HEK293 (cell line): ENCODE data around the gene KRTAP13-4.

Experiments
- CTCF ChIA-PET: fragments of 350-600 bp; formaldehyde crosslinking; extraction: SDS; loops from one replicate; lab custom pipeline; 2021; ENCODE audit warnings: antibody characterized with exemption; lab: Yijun Ruan, JAX
- POLR2A ChIA-PET: fragments of 300-600 bp; formaldehyde crosslinking; extraction: SDS; loops from one replicate; lab custom pipeline; 2020; ENCODE audit warnings: antibody characterized with exemption, inconsistent platforms; lab: Yijun Ruan, JAX
- H3K27ac ChIP-seq: fragments of 200-500 bp; sonication (Bioruptor generic); 2 replicates; pipeline ENCODE4 v1.5.1; 2014; ENCODE audit warnings: low read depth, low read length, control low read depth, inconsistent platforms; ENCODE audit errors: extremely low read depth
- H3K36me3 ChIP-seq, 2 experiments: fragments of 200-500 bp in 1 of 2; sonication (Bioruptor generic) in 1 of 2; 1 replicate in 1 of 2; 2 replicates in 1 of 2; pipeline ENCODE4 v1.5.1; 2014 to 2017; ENCODE audit warnings: inconsistent platforms in 2 of 2, low read length in 2 of 2; ENCODE audit not compliant: control insufficient read depth in 2 of 2, insufficient read depth in 1 of 2
- H3K4me1 ChIP-seq: fragments of 200-500 bp; sonication (Bioruptor generic); 2 replicates; pipeline ENCODE4 v1.5.1; 2014; ENCODE audit warnings: mild to moderate bottlenecking, low read length, inconsistent platforms; ENCODE audit not compliant: control insufficient read depth, insufficient read depth
- H3K4me3 ChIP-seq: 2 replicates; pipeline ENCODE4 v1.5.1; 2011; ENCODE audit warnings: low read depth, mild to moderate bottlenecking, control low read depth, low read length, moderate library complexity
- H3K9me3 ChIP-seq: fragments of 200-500 bp; sonication (Bioruptor generic); 2 replicates; pipeline ENCODE4 v1.5.1; 2014; ENCODE audit warnings: low read depth, low read length, inconsistent platforms; ENCODE audit not compliant: control insufficient read depth, insufficient read depth
- GFI1B ChIP-seq: fragments of 450-650 bp; formaldehyde crosslinking; IDR thresholded peaks from 2 replicates; pipeline ENCODE4 v1.5.1; 2016; ENCODE audit warnings: missing biosample characterization, missing genetic modification characterization
- GLIS2 ChIP-seq: fragments of 450-650 bp; formaldehyde crosslinking; IDR thresholded peaks from 2 replicates; pipeline ENCODE4 v1.5.1; 2016; ENCODE audit warnings: missing biosample characterization, missing genetic modification characterization
- HOXD13 ChIP-seq: sonication (generic); formaldehyde crosslinking; IDR thresholded peaks from 2 replicates; pipeline ENCODE4 v1.8.0; 2022; ENCODE audit warnings: missing genetic modification reagents, borderline replicate concordance
- KLF10 ChIP-seq: fragments of 450-650 bp; IDR thresholded peaks from 2 replicates; pipeline ENCODE4 v1.5.1; 2018; ENCODE audit warnings: missing biosample characterization, mild to moderate bottlenecking, missing genetic modification characterization
- PRDM1 ChIP-seq: fragments of 450-650 bp; formaldehyde crosslinking; IDR thresholded peaks from 2 replicates; pipeline ENCODE4; 2016; ENCODE audit warnings: missing biosample characterization, missing genetic modification characterization
- ZBTB17 ChIP-seq: fragments of 450-650 bp; formaldehyde crosslinking; IDR thresholded peaks from 2 replicates; pipeline ENCODE4 v1.5.1; 2016; ENCODE audit warnings: missing biosample characterization, missing genetic modification characterization
- ZBTB44 ChIP-seq: fragments of 450-650 bp; IDR thresholded peaks from 2 replicates; pipeline ENCODE4 v1.5.1; 2018; ENCODE audit warnings: missing biosample characterization, mild to moderate bottlenecking, missing genetic modification characterization
- ZFP37 ChIP-seq: fragments of 450-650 bp; formaldehyde crosslinking; IDR thresholded peaks from 2 replicates; pipeline ENCODE4 v1.5.1; 2016; ENCODE audit warnings: missing biosample characterization, missing genetic modification characterization
- ZFP41 ChIP-seq: fragments of 450-650 bp; formaldehyde crosslinking; IDR thresholded peaks from 2 replicates; pipeline ENCODE4 v1.5.1; 2016; ENCODE audit warnings: missing biosample characterization, missing genetic modification characterization, borderline replicate concordance
- ZIC2 ChIP-seq: fragments of 450-650 bp; formaldehyde crosslinking; IDR thresholded peaks from 2 replicates; pipeline ENCODE4 v1.5.1; 2016; ENCODE audit warnings: missing biosample characterization, missing genetic modification characterization
- ZNF146 ChIP-seq: fragments of 450-650 bp; formaldehyde crosslinking; IDR thresholded peaks from 2 replicates; pipeline ENCODE4 v1.5.1; 2016; ENCODE audit warnings: missing biosample characterization, missing genetic modification characterization
- ZNF366 ChIP-seq: fragments of 450-650 bp; formaldehyde crosslinking; conservative IDR thresholded peaks from 2 replicates; pipeline ENCODE4 v1.5.1; 2016; ENCODE audit warnings: missing biosample characterization, missing genetic modification characterization
- ZNF391 ChIP-seq: fragments of 450-650 bp; formaldehyde crosslinking; IDR thresholded peaks from 2 replicates; pipeline ENCODE4 v1.5.1; 2016; ENCODE audit warnings: low read depth, missing biosample characterization, missing genetic modification characterization, borderline replicate concordance
- ZNF558 ChIP-seq: fragments of 450-650 bp; formaldehyde crosslinking; IDR thresholded peaks from 2 replicates; pipeline ENCODE4 v1.5.1; 2016; ENCODE audit warnings: missing biosample characterization, missing genetic modification characterization
- ZNF560 ChIP-seq: fragments of 450-650 bp; formaldehyde crosslinking; IDR thresholded peaks from 2 replicates; pipeline ENCODE4 v1.5.1; 2017; ENCODE audit warnings: missing biosample characterization, missing genetic modification characterization, borderline replicate concordance
- ZNF561 ChIP-seq: fragments of 450-650 bp; IDR thresholded peaks from 2 replicates; pipeline ENCODE4 v1.5.1; 2018; ENCODE audit warnings: missing biosample characterization, missing genetic modification characterization, borderline replicate concordance
- ZSCAN23 ChIP-seq: fragments of 450-650 bp; formaldehyde crosslinking; IDR thresholded peaks from 2 replicates; pipeline ENCODE4 v1.5.1; 2016; ENCODE audit warnings: missing biosample characterization, missing genetic modification characterization
- ZSCAN30 ChIP-seq: fragments of 450-650 bp; IDR thresholded peaks from 2 replicates; pipeline ENCODE4 v1.5.1; 2018; ENCODE audit warnings: missing biosample characterization, mild to moderate bottlenecking, missing genetic modification characterization, moderate library complexity
- TF ChIP-seq, protein P1 (sequence below): fragments of 450-650 bp; formaldehyde crosslinking; IDR thresholded peaks from 2 replicates; pipeline ENCODE4 v1.5.1; 2016; ENCODE audit warnings: missing biosample characterization, missing genetic modification characterization
- TF ChIP-seq, protein P2 (sequence below): IDR thresholded peaks from 2 replicates; pipeline ENCODE4 v1.6.1; 2011; ENCODE audit warnings: mild to moderate bottlenecking, low read depth, low read length, borderline replicate concordance
- TF ChIP-seq, protein P3 (sequence below): fragments of 450-650 bp; formaldehyde crosslinking; IDR thresholded peaks from 2 replicates; pipeline ENCODE4 v1.5.1; 2016; ENCODE audit warnings: missing biosample characterization, missing genetic modification characterization
- TF ChIP-seq, protein P4 (sequence below): fragments of 450-650 bp; formaldehyde crosslinking; IDR thresholded peaks from 2 replicates; pipeline ENCODE4 v1.5.1; 2016; ENCODE audit warnings: missing biosample characterization, missing genetic modification characterization

KRTAP13-4 gene

DNA sequence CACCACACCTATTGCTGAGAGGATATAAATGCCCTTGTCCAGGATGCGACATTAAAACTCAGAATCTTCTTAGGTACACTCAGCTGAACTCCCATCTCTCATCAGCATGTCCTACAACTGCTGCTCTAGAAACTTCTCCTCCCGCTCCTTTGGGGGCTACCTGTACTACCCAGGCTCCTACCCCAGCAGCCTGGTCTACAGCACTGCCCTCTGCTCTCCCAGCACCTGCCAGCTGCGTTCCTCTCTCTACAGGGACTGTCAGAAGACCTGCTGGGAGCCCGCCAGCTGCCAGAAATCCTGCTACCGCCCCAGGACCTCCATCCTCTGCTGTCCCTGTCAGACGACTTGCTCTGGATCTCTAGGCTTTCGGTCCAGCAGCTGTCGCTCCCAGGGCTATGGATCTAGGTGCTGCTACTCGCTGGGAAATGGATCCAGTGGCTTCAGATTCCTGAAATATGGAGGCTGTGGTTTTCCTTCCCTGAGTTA is at the start of gene KRTAP13-4:
KRTAP13-4 (plus strand) TSS at position 51 of the 486 bp plus-strand sequence; CDS start at position 107, 56 bp downstream.
- H3K27ac ChIP-seq, result no peak within 1 kb of the TSS
- H3K4me3 ChIP-seq, result no peak within 1 kb of the TSS
- no peaks in the 10 kb centered on the region for H3K4me1 ChIP-seq
- H3K9me3 ChIP-seq, result no peaks in the 10 kb centered on the region
- POLR2A ChIA-PET, result no interaction called here
- CTCF ChIA-PET, result interaction anchor here (1.1 kb wide), 1 partner anchor 9 kb away, joined by 3 read pairs; no protein-coding TSS in a partner anchor
- no peaks in the 10 kb centered on the region for H3K36me3 ChIP-seq
- TF ChIP-seq ZNF366 (tag by site-specific recombination), result no peak
- no peak for TF ChIP-seq ZNF146 (tag by site-specific recombination)
- TF ChIP-seq, protein P1, sequence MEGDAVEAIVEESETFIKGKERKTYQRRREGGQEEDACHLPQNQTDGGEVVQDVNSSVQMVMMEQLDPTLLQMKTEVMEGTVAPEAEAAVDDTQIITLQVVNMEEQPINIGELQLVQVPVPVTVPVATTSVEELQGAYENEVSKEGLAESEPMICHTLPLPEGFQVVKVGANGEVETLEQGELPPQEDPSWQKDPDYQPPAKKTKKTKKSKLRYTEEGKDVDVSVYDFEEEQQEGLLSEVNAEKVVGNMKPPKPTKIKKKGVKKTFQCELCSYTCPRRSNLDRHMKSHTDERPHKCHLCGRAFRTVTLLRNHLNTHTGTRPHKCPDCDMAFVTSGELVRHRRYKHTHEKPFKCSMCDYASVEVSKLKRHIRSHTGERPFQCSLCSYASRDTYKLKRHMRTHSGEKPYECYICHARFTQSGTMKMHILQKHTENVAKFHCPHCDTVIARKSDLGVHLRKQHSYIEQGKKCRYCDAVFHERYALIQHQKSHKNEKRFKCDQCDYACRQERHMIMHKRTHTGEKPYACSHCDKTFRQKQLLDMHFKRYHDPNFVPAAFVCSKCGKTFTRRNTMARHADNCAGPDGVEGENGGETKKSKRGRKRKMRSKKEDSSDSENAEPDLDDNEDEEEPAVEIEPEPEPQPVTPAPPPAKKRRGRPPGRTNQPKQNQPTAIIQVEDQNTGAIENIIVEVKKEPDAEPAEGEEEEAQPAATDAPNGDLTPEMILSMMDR (tag by site-specific recombination), result no peak
- TF ChIP-seq, protein P2, sequence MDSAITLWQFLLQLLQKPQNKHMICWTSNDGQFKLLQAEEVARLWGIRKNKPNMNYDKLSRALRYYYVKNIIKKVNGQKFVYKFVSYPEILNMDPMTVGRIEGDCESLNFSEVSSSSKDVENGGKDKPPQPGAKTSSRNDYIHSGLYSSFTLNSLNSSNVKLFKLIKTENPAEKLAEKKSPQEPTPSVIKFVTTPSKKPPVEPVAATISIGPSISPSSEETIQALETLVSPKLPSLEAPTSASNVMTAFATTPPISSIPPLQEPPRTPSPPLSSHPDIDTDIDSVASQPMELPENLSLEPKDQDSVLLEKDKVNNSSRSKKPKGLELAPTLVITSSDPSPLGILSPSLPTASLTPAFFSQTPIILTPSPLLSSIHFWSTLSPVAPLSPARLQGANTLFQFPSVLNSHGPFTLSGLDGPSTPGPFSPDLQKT, result no peak
- no peak for TF ChIP-seq ZSCAN23
- no peak for TF ChIP-seq ZIC2
- TF ChIP-seq GFI1B (tag by site-specific recombination), result no peak
- TF ChIP-seq ZBTB17 (tag by site-specific recombination), result no peak
- TF ChIP-seq ZNF560, result no peak
- TF ChIP-seq ZBTB44 (tag by site-specific recombination), result no peak
- TF ChIP-seq ZFP37 (tag by site-specific recombination), result no peak
- TF ChIP-seq ZNF558 (tag by site-specific recombination), result no peak

DNA sequence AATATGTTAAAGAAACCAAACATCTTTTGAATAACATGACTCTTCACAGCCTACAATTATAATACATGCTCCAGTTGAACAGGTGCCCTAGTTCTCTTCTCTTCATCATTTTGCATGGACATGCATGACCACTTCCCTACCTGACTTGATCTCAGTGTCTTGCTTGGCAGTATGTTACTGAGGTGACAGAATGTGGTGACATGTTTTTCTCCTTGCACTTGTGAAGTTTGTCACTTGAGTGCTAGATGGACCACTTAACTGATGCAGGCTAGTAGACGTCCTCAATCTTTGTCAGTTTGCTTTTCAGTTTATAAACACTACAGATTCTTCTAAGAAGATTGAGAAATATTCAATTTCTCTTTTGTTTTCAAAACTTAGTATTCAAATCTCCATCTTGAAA is 47.8 kb upstream of the KRTAP13-4 start:
- H3K9me3 ChIP-seq, result no peaks in the 10 kb centered on the region
- no peaks in the 10 kb centered on the region for H3K4me1 ChIP-seq
- ChIA-PET CTCF (no interaction called here), POLR2A (no interaction called here)
- no peaks in the 10 kb centered on the region for H3K36me3 ChIP-seq
- no peak overlapping the region for H3K27ac ChIP-seq
- no peak overlapping the region for H3K4me3 ChIP-seq
- TF ChIP-seq, protein P3, sequence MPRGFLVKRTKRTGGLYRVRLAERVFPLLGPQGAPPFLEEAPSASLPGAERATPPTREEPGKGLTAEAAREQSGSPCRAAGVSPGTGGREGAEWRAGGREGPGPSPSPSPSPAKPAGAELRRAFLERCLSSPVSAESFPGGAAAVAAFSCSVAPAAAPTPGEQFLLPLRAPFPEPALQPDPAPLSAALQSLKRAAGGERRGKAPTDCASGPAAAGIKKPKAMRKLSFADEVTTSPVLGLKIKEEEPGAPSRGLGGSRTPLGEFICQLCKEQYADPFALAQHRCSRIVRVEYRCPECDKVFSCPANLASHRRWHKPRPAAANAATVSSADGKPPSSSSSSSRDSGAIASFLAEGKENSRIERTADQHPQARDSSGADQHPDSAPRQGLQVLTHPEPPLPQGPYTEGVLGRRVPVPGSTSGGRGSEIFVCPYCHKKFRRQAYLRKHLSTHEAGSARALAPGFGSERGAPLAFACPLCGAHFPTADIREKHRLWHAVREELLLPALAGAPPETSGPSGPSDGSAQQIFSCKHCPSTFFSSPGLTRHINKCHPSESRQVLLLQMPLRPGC (tag by site-specific recombination), result no peak

- H3K4me1 ChIP-seq, result no peaks in the 10 kb centered on the region
- no peak overlapping the region for H3K27ac ChIP-seq
- no peaks in the 10 kb centered on the region for H3K9me3 ChIP-seq
- TF ChIP-seq ZNF561 (tag by site-specific recombination), result no peak
- TF ChIP-seq KLF10 (tag by site-specific recombination), result no peak
- no peak for TF ChIP-seq ZNF391 (tag by site-specific recombination)
- no peak for TF ChIP-seq ZFP41 (tag by site-specific recombination)
- TF ChIP-seq PRDM1 (tag by site-specific recombination), result no peak
- no peak for TF ChIP-seq ZSCAN30 (tag by site-specific recombination)
- no peak for TF ChIP-seq GLIS2 (tag by site-specific recombination)
- TF ChIP-seq, protein P4, sequence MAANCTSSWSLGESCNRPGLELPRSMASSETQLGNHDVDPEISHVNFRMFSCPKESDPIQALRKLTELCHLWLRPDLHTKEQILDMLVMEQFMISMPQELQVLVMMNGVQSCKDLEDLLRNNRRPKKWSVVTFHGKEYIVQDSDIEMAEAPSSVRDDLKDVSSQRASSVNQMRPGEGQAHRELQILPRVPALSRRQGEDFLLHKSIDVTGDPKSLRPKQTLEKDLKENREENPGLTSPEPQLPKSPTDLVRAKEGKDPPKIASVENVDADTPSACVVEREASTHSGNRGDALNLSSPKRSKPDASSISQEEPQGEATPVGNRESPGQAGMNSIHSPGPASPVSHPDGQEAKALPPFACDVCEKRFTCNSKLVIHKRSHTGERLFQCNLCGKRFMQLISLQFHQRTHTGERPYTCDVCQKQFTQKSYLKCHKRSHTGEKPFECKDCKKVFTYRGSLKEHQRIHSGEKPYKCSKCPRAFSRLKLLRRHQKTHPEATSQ, result no peak
- no peak for TF ChIP-seq HOXD13
- POLR2A ChIA-PET, result no interaction called here
- no peak overlapping the region for H3K4me3 ChIP-seq
- CTCF ChIA-PET, result interaction anchor here (1.4 to 2.1 kb wide), 2 partner anchors 18 to 51 kb away, joined by 8 to 9 read pairs; no protein-coding TSS in a partner anchor
- H3K36me3 ChIP-seq, result no peaks in the 10 kb centered on the region
Observed at GRCh38 chr21:30391492-30392025, 38.5 kb upstream of the KRTAP13-4 start.
